Activated CD8-positive, alpha-beta memory T cell treated with anti-CD3 and anti-CD28 coated beads, Interleukin-2, amount 50 U/mL, for 48 hours (primary cell): ENCODE measurements around the gene CCP110.
A peak's percentile ranks its signal among the peaks of the same experiment; 100 is the strongest.

Experiments used
- DNase-seq: peaks from one replicate; pipeline ENCODE4 v3.0.0-alpha.2; 2020

Gene CCP110

GRCh38 chr16:19555938-19556771, 32.4 kb downstream of the CCP110 start:
- peak; percentile 60 for DNase-seq

- DNase-seq = no peak
Observed at GRCh38 chr16:19559242-19559910, 35.6 kb downstream of the CCP110 start.

- DNase-seq = no peak
Observed at GRCh38 chr16:19560078-19560477, 36.3 kb downstream of the CCP110 start.

- no peak for DNase-seq
Observed at GRCh38 chr16:19563377-19563776, 39.6 kb downstream of the CCP110 start.

- DNase-seq = no peak
Observed at GRCh38 chr16:19566362-19566761, 42.6 kb downstream of the CCP110 start.

GRCh38 chr16:19567560-19567959, 43.8 kb downstream of the CCP110 start:
- DNase-seq = no peak

- DNase-seq = no peak
Observed at GRCh38 chr16:19573997-19574396, 50.3 kb downstream of the CCP110 start.

- no peak for DNase-seq
Observed at GRCh38 chr16:19574615-19575014, 50.9 kb downstream of the CCP110 start.

GRCh38 chr16:19578378-19578971, 54.7 kb downstream of the CCP110 start:
- DNase-seq = no peak

- no peak for DNase-seq
Observed at GRCh38 chr16:19582050-19582831, 58.5 kb downstream of the CCP110 start.

GRCh38 chr16:19583665-19584300, 60.0 kb downstream of the CCP110 start:
- no peak for DNase-seq

GRCh38 chr16:19588661-19589060, 64.9 kb downstream of the CCP110 start:
- no peak for DNase-seq

- no peak for DNase-seq
Observed at GRCh38 chr16:19589106-19589505, 65.4 kb downstream of the CCP110 start.

- no peak for DNase-seq
Observed at GRCh38 chr16:19589771-19590302, 66.1 kb downstream of the CCP110 start.

- DNase-seq = no peak
Observed at GRCh38 chr16:19595043-19595767, 71.5 kb downstream of the CCP110 start.

GRCh38 chr16:19598805-19599510, 75.2 kb downstream of the CCP110 start:
- DNase-seq = no peak

- DNase-seq = no peak
Observed at GRCh38 chr16:19599968-19600716, 76.4 kb downstream of the CCP110 start.

GRCh38 chr16:19601083-19601976, 77.6 kb downstream of the CCP110 start:
- DNase-seq = no peak
